NCI-H1436 (cell line): ENCODE data around the gene TOR1B.

Experiments
- DNase-seq: peaks from one replicate; lab custom pipeline; 2025; lab: John Stamatoyannopoulos, UW

The TOR1B gene

DNA sequence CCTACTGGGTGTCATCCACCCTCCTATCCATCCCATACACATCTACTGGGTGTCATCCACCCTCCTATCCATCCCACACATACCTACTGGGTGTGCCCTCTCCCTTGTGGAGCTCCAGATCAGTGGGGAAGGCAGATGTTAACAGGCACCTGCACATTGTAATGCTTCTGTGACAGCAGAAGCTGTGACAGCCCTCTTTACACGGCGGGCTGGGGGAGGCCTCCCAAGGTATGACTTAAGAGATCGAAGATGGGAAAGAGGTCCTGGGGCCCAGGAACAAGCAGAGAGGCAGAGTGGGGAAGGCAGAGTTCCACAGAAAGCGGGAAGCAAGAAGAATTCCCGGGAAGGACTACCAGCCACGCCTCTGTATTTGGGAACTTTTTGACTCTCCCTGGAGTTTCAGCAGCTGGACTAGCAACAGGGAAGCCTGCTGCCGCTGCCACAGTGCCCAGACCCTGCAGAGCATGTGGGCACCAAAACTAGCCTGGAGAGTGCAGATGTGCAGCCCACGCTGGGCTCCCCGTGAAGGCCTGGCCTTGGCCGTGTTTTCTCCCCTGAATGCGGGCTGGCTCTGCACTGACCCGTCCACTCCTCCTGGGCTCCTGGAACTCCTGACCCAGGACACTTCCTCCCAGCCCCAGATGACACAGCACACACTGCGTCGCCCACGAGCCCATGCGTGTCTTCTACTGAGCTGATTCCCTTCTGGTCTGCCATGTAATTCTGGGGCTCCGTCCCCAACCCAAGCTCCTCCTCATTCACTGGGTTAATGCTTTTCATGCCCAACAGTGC, 11.6 kb downstream of the TOR1B start:
- no peak for DNase-seq

DNA sequence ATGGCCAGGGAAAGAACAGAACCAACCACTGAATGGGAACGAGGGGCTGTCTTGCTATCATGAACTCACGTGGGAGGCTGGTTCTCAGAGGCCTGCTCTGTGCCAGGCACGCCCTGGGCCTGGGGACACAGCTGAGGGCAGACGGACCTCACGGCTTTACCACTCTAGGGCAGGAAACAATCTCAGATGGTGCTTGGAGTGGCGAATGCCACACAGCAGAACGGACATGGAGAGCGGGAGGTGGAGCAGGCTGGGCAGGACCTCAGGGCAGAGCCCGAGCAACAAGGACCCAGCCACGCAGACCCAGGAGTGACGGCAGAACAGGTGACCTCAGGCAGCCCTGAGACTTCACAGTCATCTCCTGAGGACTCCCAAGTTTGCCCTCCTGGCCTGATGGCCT, 12.3 kb downstream of the TOR1B start:
- no peak for DNase-seq

DNA sequence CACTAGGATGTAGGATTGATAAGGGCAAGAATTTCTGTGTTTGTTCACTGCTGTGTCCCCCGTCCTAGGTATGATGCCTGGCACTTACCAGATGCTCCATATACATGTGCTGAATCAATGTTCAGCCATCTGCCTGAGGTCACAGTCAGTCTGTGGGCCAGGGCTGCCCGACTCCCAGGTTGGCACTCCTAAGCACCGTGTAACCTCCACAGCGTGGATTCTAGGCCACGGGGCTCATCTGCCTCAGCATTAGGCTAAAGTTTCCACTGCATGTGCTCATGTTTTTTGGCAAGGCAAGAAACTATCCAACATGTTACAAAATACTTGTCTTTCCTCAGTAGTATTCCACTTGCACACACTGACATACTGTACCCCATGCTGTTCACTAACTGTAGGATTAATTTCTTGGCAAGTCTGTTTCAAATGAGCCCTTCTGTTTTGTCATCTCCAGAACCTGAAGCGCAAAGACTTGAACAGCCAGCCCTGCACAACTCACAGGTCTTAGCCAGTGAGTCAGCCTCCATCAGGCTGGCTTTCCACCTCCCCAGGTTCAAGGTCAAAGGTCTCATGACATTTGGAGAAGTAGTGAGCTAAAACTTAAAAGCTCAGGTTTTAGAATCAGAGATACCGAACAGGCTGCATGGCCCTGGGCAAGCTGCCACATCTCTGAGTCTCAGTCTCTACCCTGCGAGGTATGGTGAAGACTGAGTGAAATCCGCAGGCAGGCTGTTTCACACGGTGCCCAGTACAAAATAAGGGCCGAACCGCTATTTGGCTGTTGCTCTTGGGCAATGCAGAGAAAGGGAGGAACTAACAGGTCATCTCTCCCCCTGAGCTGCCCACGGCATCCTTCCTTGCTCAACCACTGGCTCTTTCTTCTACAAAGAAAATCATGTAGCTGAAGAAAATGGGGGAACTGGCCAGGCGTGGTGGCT, 13.8 kb downstream of the TOR1B start:
- no peak for DNase-seq

DNA sequence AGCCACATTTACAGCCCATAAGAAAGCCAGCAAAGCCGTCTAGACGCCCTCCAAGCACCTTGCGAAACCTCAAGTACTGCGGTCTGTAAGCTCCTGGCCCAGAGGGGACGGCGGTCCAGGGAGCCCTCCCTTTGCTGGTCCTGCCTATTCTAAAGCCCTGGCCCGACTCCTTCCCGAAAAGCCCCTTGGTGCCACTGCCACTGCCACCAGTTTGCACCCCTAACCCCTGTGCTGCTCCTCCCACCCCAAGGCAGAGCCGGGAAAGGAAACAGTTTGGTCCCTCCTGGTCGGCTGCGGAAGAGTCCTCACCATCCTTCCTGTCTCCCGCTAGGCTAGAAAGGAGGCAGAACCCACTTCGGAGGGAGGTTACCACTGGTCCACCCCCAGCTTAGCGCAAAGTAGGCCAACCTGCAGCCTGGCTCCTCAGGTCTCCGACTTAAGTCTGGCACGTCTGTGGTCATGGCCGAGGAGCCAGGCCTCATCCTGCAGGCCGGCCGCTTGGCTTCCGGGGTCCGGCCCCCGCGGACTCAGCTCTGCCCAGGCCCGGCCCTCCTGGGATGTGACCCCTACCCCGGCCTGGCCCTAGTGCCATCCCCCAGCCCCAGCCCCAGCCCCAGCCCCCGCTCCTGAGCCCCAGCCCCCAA, 20.0 kb downstream of the TOR1B start:
- no peak for DNase-seq

DNA sequence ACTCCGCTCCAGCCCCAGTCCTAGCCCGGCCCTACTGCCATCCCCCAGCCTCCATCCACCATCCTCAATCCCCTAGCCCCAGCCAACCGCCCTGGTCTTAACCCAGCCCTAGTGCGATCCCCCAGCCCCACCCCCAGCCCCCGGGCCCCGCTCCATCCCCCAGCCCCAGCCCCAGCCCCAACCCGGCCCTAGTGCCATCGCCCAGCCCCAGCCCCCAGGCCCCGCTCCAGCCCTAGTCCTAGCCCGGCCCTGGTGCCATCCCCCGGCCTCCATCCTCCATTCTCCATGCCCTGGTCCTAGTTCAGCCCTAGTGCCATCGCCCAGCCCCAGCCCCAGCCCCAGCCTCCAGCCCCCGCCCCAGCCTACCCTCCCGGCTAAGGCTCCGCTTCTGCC, 20.6 kb downstream of the TOR1B start:
- no peak for DNase-seq

DNA sequence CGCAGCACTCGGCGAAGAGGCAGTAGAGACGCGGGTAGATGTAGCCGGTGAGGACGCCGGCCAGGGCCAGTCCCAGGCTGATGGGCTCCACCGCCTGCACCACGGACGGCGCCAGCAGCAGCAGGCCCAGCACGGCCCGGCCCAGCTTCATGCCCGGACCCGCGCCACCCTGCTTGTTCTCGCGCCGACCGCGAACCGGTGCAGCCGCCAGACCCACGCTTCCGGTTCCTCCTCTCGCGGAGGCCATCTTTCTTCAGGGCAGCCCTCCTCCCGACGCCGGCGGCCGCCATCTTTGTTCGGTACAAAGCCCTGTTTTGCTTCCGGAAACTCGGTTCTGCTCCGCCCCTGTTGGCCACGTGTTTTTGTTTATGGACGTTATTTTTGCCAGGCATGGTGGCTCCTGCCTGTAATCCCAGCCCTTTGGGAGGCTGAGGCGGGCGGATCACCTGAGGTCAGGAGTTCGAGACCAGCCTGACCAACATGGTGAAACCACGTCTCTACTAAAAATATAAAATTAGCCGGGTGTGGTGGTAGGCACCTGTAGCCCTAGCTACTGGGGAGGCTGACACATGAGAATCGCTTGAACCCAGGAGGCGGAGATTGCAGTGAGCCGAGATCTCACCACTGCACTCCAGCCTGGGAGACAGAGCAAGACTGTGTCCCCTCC, 21.1 kb downstream of the TOR1B start, which contains the start of gene TOR1A:
TOR1A (minus strand) TSS at position 202 of the 667 bp plus-strand sequence; CDS start at position 151, 51 bp downstream.
- DNase-seq: peak; percentile 89

DNA sequence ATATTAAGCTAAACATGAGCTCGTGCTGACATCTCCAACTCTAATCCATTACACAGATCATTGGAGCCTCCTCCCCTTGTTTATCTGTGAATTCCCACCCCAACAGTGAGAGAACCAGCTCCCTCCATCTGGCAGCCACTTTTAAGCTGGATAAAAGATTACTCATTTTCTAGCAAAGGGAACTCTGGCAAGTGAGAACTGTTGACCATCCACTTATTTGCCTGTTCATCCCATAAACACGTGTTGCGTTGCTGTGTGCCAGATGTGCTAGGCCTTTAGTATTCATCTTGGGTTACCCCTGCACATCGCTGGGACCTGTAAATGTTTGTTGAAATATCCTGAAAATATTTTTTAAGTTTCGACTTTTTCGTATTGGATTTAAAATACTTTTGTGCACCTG, 23.4 kb downstream of the TOR1B start:
- DNase-seq: no peak

DNA sequence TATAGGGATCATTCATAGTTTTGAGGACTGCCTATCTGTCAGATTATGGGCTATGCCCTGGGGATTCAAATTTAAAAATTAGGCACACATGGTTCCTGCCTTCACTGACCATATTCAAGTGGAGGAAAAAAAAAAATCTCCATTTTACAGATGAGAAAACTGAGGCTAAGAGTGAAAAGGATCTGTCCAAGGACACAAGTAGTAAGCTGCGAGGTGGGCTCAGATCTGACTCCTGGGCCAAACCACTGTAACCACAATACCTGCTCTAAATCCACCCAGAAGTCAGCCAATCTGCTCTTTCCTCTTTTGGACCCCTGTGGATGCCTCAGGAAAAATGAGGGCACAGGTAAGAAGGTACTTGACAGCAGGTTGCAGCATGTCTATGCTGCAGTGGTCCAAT, 23.8 kb downstream of the TOR1B start:
- DNase-seq: no peak

DNA sequence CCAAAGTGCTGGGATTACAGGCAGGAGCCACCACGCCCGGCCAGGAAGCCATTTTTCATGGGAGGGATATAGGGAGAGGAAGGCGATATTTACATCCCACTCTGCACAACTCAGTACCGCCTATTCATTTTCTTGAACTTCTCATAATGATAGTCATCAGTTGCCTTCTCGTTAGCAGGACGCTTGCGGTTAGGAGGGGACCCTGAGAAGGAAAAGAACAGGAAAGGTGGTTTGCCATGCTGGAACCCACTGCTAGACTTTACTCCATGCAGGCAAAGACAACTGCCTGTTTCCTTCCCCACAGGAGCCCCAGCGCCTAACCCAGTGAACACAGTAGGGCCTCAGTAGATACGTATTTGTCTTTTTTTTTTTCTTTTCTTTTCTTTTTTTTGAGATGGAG, 25.1 kb downstream of the TOR1B start:
- DNase-seq: no peak

DNA sequence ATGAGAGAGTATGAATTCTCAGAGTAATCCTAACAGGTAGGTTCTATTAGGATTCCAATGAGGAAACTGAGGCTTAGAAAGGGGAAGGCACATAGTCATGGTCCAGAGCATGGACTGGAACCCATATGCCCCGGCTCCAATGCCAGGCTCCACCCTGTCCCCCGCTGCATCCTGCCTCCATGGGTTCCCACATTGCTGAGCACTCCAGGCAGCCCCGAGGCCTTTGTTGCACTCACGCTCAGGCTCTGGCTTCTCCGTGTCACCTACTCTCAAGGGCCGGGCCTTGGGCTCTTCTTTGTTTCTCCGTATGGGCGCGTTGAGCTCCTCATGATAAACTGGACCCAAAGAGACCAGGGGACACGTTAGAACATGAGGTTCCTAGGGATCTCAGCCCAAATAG, 26.0 kb downstream of the TOR1B start:
- DNase-seq: no peak

DNA sequence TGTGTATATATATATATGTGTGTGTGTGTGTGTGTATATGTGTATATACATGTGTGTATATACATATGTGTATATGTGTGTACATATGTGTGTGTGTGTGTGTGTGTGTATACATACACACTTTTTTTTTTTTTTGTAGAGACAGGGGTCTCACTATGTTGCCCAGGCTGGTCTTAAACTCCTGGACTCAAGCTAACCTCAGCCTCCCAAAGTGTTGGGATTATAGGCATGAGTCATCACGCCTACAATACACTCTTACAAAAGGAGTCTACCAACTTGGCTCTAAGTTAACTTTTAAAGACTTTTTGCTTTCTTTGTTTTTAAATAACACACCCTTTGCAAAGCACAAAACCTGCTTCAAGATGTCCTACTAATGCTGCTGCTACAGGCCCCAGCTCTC, 30.0 kb downstream of the TOR1B start:
- no peak for DNase-seq

DNA sequence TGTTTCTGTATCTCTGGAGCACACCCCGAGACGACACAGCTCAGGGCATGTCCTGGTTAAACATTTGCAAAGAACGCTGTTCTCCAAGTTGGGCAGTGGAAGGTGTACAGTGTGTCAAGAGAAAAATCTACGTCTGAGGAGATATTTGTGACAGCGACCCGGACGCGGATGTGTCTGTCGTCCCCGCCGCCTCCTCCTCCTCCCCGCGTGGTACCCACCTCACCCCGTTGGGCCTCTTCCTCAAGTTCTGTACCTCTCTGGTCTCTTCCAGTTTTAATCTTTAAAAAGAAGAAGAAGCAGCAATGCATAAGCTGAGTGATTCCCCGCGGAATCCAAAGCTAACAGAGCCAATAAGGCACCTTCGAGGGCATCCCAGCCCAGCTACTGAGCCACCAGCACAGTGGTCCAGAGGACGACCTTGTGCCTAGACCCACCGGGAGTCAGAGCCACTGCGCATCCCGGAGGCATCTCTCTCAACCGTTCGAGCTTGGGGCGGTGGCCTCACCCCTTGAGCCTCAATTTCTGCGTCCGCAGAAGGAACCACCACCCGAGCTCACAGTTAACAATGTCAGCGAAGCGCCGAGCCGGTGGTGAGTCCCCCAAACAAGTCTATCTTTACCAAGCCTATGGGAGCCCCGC, 31.6 kb downstream of the TOR1B start:
- DNase-seq: no peak

DNA sequence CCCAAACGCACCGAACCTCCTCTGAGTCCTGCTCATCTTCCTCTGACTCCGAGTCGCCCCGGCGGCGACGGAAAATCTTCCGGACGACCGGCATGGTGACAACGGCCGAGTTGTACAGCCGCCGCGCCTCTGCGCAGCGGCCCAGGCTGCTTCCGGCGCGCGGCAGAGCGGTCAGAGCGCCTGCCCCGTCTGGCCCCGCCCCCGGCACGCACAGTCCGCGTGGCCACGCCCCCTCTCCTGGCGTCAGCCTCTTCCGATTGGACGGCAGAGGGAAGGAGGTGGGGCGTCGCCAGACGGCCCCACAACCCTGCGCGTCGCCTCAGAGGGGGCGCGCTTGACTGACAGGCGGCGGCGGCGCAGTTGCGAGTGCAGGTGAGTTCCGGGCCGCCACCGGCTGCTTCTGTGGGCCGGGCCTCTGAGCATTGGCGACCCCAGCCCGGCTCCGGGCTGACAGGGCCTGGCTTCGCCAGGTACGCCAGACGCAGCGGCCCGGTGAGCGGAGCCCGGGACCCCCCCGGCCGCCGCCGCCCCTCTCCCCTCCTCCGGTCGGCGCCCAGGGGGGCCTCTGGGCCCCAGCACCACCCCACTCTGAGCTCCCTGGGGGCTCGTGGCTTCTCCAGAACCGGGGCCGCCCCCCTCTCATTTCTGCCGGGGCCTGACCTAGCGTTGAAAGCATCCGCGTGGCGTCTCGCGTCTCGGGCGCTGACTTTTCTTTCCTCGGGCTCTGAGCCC, 32.3 kb downstream of the TOR1B start, which contains the start of the genes C9orf78 and USP20:
C9orf78 (minus strand) TSS at position 148 of the 732 bp plus-strand sequence; CDS start at position 94, 54 bp downstream.
USP20 (plus strand) TSS at position 331 of the 732 bp plus-strand sequence. CDS start 17,098 bp downstream, outside the sequence.
- DNase-seq: peak; percentile 97

DNA sequence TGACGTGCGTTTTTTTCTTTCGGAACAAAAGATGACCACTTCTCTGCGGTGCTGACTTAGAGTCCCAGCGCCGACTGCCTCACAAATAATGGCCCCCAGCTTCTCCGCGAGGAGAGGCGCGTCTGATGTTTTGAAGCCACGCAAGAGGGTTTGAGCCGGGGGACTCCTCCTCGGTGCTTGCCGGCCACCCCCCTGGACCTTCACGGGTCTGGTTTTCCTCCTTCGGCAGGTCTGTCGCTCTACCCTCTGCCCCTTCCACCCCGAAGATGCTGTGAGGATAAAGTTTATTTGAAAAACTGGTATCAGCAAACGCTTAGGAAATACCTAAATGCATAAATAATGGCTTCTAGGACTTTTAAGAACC, 32.9 kb downstream of the TOR1B start:
- no peak for DNase-seq

DNA sequence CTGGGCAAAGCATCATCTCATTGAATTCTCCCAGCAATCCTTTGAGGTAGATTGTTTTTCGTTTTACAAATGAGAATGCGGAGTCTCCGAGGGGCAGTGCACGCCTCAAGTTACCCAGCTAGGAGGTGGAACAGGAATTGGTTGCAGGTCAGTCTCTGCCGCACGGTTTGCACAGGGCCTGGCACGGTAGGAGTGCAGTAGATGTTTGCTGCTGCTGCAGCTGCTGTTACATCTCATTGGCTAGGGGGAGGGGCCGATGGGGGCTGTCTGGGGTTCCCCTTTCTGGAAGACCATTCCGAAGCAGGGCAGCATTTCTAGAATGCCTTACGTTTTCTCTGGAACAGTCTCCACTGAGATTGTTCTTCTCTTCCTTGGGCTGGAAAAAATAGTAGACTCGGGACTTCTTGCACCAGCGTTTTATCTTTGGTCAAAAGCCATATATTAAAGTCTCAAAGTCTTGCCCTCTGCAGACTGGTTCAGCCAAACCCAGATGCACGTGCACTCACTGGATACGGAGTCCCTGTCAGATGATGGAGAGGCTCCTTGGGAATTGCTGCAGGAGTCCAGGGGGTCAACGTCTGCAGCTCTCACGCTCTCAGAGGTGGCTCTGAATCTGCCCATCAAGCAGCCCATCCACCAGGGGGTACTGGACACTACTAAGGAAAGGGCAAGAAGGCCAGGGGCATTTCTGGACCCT, 33.5 kb downstream of the TOR1B start:
- no peak for DNase-seq

DNA sequence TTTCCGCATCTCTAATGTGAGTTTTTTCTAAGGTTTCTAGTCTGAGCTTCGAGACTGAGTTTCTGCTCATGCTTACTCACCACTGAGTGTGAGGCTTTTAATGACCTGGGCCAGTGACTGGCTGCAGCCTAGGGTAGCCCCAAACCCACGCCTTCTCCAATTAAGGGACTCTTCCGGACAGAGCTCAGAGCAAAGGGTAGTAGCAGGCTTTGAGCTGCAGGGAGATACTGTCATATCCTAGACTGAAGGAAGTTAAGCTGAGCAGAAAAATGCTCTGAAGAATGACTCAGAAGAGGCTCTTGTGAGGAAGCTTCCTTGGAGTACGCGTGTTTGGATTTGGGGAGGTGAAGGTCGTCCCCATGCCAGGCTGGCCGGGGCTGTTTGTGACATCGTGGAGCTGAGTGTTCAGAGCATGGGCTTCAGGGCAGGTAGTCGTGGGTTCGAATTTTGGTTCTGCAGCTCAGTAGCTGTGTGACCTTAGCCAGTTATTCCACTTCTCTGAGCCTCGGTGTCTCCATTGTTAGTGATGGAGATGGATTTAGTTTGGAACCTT, 35.8 kb downstream of the TOR1B start:
- no peak for DNase-seq

DNA sequence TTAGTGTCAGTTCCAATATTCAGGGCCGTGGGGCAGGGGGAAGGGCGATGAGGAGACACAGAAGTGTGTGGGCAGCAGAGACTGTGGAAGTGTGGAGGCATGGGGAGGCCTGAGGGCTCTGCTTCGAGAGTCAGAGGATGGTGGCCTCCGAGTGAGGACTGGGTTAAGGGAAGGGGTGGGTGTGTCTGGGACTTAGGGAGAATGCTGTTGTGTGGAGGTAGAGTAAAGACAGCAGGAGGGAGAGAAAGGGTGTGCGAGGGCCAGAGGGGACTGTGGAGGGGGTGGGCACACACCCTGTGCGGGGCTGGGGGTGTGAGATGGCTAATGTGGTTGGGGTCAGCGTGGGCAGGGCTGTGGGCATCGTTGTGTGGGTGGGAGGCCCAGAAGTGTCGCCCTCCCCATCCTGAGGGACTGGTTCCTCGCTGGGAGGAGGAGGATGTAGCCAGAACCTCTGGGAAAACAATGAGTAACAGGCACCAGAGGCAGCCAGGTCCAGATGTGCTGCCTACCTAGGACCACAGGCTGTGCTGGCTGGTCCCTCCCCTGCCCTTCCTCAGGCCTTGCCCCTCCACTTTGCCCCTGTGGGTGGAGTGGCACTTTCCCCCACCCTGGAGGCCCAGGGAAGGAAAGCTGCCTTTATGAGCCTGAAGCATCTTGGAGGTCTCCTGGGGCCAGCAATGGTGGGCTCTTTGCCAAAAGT, 36.5 kb downstream of the TOR1B start:
- DNase-seq: no peak

DNA sequence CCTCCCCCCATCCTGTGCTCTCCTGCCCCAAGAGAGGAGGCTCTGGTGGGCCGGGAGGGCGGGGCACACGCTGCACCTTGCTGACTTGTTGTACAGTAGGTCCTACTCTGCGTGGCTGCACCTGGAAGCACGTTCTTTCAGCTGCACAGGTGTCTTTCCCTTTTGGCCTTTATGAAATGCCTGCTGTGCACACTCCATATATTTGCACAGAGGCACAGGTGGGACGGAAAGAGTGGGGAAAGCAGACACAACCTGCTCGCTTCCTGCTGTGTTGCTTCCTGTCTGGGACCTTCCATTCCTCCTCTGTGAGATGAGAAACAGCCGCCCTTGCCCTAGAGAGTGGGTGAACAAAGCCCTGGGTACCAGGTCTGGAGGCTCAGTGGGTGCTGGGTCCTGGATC, 37.0 kb downstream of the TOR1B start:
- peak; percentile 67 for DNase-seq

DNA sequence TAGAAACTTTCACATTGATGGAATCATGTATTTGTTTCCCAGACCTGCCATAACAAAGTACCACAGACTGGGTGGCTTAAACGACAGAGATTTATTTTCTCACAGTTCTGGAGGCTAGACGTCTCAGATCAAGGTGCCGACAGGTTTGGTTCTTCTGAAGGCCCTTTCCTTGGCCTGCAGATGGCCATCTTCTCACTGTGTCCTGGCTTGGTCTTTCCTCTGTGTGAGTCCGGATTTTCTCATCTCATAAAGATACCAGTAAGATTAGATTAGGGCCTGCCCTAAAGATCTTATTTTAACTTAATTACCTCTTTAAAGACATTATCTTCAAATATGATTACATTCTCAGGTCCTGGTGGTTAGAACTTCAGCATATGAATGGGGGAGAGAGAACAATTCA, 38.1 kb downstream of the TOR1B start:
- DNase-seq: no peak
